Testis (tissue), 2 donors: ENCODE results near the gene NCOA4.

ENCODE experiments used
- POLR2A ChIP-seq: fragments of 450-650 bp; IDR thresholded peaks from one replicate; pipeline ENCODE4 v1.6.1; 2017; ENCODE audit warnings: antibody characterized with exemption, mild to moderate bottlenecking, moderate library complexity
- TF ChIP-seq, protein P1 (sequence below), 3 experiments: fragments of 450-650 bp in 2 of 3; fragments of 200-600 bp in 1 of 3; sonication (generic) in 1 of 3; IDR thresholded peaks; one replicate each; pipeline ENCODE4 v1.5.1; 2016 to 2019; ENCODE audit warnings: antibody characterized with exemption in 3 of 3, mild to moderate bottlenecking in 2 of 3, moderate library complexity in 1 of 3

GRCh38 chr10:46016190-46016589 lies 14.2 kb downstream of the NCOA4 start:
- TF ChIP-seq, protein P1, sequence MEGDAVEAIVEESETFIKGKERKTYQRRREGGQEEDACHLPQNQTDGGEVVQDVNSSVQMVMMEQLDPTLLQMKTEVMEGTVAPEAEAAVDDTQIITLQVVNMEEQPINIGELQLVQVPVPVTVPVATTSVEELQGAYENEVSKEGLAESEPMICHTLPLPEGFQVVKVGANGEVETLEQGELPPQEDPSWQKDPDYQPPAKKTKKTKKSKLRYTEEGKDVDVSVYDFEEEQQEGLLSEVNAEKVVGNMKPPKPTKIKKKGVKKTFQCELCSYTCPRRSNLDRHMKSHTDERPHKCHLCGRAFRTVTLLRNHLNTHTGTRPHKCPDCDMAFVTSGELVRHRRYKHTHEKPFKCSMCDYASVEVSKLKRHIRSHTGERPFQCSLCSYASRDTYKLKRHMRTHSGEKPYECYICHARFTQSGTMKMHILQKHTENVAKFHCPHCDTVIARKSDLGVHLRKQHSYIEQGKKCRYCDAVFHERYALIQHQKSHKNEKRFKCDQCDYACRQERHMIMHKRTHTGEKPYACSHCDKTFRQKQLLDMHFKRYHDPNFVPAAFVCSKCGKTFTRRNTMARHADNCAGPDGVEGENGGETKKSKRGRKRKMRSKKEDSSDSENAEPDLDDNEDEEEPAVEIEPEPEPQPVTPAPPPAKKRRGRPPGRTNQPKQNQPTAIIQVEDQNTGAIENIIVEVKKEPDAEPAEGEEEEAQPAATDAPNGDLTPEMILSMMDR (IDR thresholded peaks at IDR 0.05): no peak
- TF ChIP-seq POLR2A: no peak
